Inferior parietal cortex (tissue), 1 donor: ENCODE data around the gene TMEM178B.
"Not testable (repeated sequence)": the region's sequence is repeated elsewhere in the genome, so short reads cannot be mapped to it uniquely, and the experiment has no call there.

Experiments
- DNase-seq: peaks from one replicate; pipeline ENCODE4 v3.0.0-alpha.2; 2016; ENCODE audit errors: extremely low spot score

TMEM178B gene

DNA sequence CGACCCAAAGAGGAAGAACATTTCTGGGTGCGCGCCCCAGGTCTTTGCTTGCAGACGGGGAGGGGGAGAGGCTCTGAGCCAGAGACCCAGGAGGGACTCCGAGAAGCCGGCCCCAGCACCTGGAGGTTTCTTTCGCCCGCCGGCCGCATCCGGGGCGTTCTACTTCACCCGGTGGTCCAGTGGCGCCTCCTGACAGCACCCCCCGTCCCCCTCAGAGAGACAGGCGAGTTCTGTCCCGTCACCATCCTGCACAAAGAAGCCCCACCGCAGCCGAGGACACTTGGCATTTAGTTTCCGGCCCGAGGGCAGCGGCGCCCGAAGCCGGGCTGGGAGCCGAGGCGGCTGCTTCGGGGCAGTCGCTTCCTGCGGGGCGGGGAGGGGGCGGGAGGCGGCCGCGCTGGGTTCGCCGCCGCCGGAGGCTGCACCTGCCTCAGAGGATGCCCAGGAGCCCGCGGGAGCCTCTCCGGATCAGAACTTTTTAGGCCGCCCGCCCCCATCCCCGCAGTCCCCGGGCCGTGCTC, at the start of gene TMEM178B:
TSS of gene TMEM178B (plus strand) at position 424 of the 521 bp plus-strand sequence.
- no peak for DNase-seq

DNA sequence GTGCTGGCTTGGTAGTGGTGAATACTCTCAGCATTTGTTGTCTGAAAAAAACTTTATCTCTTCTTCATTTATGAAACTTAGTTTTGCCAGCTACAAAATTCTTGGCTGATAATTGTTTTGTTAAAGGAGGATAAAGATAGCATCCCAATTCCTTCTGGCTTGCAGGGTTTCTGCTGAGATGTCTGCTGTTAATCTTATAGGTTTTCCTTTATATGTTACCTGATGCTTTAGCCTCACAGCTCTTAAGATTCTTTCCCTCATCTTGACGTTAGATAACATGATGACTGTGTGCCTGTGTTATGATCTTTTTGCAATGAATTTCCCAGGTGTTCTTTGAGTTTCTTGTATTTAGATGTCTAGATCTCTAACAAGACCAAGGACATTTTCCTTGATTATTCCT, 49.2 kb upstream of the TMEM178B start:
- DNase-seq: no peak

- DNase-seq: no peak
Measured at GRCh38 chr7:141027043-141027442, 46.8 kb upstream of the TMEM178B start.

DNA sequence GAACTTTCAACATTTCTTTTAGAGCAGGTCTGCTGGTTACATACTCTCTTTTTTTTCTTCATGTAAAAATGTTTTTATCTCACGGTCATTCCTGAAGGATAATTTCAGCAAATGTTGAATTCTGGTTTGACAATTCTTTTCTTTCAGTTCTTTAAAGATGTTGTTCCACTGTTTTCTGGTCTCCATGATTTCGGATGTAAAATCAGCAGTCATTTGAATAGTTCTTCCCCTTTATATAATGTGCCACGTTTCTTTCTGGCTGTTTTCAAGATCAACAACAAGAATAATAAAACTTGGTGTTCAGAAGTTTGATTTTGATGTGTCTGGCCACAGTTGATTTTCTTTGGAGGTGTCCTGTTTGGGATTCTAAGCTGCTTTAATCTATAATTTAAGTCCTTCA, 45.1 kb upstream of the TMEM178B start:
- DNase-seq: no peak

GRCh38 chr7:141032539-141033323, 41.1 kb upstream of the TMEM178B start:
- not testable (repeated sequence) for DNase-seq

- DNase-seq: not testable (repeated sequence)
Measured at GRCh38 chr7:141038100-141038499, 35.8 kb upstream of the TMEM178B start.

GRCh38 chr7:141039376-141039775, 34.5 kb upstream of the TMEM178B start:
- no peak for DNase-seq

- DNase-seq: no peak
Measured at GRCh38 chr7:141042222-141043193, 31.4 kb upstream of the TMEM178B start.

DNA sequence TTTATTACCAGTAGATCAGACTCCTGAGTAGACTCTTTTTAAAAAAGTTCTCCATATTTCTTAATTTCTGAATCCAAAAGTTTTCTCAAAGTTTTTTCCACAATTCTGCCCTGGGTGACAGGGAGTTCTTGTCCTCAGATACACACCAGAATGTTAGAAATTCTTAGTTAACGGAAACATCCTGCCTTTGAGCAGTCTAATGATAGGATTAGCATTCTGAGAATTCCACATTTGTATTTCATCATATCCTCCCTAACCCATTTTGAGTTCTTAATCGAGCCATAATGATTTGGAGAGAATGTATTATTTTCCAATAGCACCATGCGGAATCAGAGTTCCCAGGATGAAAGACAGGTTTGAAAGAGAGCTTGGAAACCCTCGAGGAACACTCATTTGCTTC, 30.2 kb upstream of the TMEM178B start:
- DNase-seq: no peak

- DNase-seq: no peak
Measured at GRCh38 chr7:141045126-141045841, 28.6 kb upstream of the TMEM178B start.

- DNase-seq: no peak
Measured at GRCh38 chr7:141045842-141046620, 27.8 kb upstream of the TMEM178B start.

DNA sequence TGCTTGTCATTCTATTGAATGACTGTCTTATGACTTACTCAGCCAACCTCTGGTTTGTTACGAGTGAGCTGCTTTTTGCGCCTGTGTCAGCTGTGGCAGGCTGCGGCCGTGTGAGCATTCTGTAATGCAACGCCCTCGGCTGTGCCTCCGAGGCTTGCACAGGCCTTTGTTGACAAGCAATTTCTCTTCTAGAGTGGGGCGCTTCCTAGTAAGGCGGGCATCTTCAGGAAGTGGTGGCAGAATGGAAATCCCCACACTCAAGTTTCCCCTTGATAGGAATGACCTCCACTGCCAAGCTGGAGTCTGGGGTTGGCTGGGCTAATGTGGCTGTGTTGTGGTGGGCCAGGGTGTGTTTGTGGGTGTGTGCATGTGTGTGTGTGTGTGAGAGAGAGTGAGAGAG, 20.2 kb upstream of the TMEM178B start:
- no peak for DNase-seq

DNA sequence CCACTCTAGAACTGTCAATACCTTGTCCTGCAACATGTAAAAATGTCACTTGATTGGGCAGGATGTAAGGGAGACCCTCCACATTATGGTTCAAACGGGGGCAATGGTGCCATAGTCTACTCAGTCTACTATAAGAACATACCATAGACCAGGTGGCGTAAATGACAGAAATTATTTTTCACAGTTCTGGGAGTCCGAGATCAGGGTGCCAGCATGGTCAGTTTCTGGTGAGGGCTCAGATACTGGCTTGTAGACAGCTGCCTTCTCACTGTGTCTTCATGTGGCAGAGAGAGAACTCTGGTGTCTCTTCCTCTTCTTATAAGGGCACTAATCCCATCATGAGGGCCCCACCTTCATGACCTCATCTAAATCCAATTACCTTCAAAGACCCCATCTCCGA, 18.7 kb upstream of the TMEM178B start:
- DNase-seq: no peak

DNA sequence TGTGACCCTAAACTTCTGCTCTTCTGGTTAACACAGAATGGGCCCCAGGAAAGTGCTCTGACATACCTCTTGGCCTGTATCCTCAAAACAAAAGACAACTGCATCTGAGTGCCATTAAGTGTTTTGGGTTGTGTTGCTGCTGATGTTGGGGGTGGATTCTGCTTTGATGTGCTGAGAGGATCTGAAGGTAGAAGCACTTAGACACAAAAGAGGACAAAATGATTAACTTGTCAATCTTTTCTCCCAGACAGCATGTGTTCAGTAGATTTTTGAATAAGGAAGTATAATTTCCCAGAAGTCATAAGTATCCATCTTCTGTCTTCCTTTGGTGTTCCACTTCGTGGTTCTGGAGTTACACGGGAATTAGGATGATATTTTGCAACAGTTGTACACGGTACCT, 16.1 kb upstream of the TMEM178B start:
- no peak for DNase-seq

- DNase-seq: not testable (repeated sequence)
Measured at GRCh38 chr7:141067856-141068255, 6.0 kb upstream of the TMEM178B start.

DNA sequence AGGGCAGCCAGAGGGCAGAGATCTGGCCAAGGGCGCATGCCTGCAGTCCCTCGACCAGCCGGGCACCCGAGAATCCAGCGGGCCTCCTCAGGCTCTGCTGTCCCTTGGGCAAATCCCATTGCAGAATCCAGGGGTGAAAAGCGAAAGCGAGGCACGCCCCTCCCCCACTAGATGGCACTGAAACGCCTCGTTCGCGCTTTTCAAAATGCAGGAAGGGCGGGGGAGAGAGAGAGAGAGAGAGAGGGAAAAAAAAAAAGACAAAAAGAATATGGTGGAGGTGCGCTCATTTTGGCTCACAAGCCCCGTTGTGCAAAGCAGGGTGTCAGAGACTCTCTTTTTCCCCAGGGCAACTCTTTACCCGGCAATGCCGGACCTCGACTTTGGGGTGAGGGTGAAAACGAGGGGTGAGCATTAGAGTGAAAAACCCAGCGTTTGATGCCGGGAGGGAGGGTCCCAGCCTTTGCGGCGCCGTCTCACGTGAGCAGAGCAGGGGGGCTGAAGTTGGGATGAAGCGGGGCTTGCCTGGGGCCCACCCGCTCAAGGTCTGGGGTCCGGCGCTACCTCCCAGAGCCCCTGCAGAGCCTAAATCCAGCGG, 2.5 kb upstream of the TMEM178B start:
- DNase-seq: peak; percentile 82

- DNase-seq: peak; percentile 27
Measured at GRCh38 chr7:141071855-141072547, 1.9 kb upstream of the TMEM178B start.

GRCh38 chr7:141072548-141073172, 1.2 kb upstream of the TMEM178B start:
- DNase-seq: peak; percentile 82

DNA sequence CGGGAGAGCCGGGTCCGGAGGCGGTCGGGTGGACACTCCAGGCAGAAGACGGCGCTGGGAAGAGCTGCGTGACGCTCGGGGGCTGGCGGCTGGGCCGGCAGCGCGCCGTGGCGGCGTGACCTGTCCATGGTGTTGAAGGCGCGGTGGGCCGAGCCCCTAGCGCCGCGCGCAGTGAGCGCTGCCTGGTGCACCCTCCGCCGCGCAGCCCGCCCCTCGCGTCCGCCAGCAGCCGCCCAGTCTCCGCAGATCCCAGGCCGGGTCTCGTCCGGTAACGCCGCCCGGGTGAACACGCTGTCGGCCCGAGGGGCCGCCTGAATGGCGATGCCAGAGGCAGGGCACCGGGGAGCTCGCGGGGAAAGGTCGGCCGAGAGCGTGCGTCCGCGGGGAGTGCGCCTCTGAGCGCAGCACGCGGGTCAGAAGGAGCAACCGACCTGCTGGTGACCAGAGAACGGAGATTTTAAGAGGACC, 657 bp upstream of the TMEM178B start:
- no peak for DNase-seq
